NOMO-1 (cell line): ENCODE results near the gene PTBP3.
"Not testable (repeated sequence)": the region's sequence is repeated elsewhere in the genome, so short reads cannot be mapped to it uniquely, and the experiment has no call there.

ENCODE experiments used
- DNase-seq, 2 experiments: peaks; one replicate each; lab custom pipeline; 2025; ENCODE audit not compliant: unreplicated experiment in 2 of 2; lab: John Stamatoyannopoulos, UW

Gene PTBP3

DNA sequence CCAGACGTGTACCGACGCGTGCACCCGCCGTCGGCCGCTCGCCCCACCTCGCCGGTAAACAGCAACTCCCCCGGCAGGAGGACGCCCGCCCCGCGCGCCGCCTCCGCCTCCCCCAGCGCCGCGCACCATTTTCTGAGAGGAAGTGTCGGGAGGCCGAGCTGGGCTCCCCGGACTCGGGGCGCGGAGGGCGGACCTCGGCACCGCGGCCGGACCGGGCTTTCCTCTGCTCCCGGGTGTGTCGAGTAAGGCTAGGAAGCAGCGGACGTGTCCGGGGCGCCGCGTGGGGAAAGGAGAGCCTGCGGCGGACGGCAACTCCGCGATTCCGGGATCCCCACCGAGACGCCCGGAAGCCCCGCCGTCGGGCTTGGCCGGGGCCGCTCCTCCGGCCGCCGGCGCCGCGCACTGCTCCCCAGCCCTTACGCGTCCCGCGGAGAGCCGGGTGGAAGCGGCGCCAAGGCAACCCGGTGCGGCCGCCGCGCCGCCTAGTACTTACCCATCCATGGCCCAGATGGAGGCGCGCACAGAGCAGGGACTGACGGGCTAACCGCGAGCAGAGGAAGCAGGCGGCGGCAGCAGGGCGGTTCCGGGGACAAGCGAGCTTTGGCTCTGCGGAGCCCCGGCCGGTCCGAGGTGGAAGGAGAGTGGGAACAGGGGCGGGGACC is at the start of gene PTBP3:
Gene PTBP3 (minus strand): TSS at position 643 of the 662 bp plus-strand sequence. CDS start 35,754 bp downstream, outside the sequence.
- DNase-seq = peak in 1 of 2 experiments; percentile 88

GRCh38 chr9:112382501-112383364 is 49.3 kb upstream of the PTBP3 start:
- DNase-seq = no peak

DNA sequence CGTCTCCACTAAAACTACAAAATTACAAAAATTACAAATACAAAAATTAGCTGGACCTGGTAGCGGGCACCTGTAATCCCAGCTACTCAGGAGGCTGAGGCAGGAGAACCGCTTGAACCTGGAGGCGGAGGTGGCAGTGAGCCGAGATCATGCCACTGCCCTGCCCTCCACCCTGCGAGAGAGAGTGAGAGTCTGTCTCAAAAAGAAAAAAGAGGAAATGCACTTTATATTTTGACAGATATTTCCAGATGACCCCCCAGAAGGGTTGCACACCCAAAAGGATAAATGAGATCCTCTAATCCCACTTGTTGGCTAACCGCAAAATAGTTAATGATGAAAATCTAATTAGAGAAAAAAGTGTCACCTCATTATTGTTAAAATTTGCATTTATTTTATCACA is 48.6 kb upstream of the PTBP3 start:
- DNase-seq = no peak

GRCh38 chr9:112380825-112381221 is 47.4 kb upstream of the PTBP3 start:
- DNase-seq = no peak

GRCh38 chr9:112380102-112380824 is 46.8 kb upstream of the PTBP3 start, which contains the start of gene HSDL2:
Gene HSDL2, plus strand, starts transcription at chr9:112380108. Its CDS starts 56 bp downstream, at chr9:112380164.
- DNase-seq = peak in 1 of 2 experiments; percentile 49

- peak; percentile 98 to 99 for DNase-seq
Observed at GRCh38 chr9:112379177-112380101, 46.0 kb upstream of the PTBP3 start.

DNA sequence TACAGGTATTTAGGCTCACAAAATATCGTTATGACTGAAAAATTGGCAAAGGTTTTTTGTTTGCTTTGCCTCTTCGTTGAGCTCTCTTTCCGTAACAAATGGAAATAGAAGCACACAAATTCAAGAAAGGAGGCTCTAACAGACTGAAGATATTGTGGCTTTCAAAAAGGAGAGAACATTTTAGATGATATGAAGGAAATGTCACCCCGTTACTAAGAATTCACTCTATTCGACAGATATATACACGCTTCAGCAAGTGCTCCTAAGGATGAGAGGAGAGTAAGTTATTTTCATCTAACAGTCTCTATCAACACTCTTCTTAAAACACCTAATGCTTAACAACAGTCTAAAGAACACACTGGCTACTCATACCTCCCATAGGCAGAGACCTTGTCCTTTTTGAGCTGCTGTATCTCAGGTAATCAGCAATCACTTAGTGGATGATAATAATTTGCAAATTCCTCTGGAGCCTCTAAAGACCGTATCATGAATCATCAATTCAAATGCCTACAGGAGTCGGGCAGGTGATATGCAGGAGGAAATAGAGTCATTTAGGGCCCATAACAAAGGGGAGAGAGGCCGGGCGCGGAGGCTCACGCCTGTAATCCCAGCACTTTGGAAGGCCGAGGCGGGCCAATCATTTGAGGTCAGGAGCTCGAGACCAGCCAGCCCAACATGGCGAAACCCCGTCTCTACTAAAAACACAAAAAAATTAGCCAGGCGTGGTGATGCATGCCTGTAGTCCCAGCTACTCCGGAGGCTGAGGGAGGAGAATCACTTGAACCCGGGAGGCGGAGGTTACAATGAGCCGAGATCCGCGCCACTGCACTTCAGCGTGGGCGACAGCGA is 45.1 kb upstream of the PTBP3 start:
- no peak for DNase-seq

- no peak for DNase-seq
Observed at GRCh38 chr9:112377684-112378327, 44.4 kb upstream of the PTBP3 start.

- no peak for DNase-seq
Observed at GRCh38 chr9:112377087-112377486, 43.7 kb upstream of the PTBP3 start.

DNA sequence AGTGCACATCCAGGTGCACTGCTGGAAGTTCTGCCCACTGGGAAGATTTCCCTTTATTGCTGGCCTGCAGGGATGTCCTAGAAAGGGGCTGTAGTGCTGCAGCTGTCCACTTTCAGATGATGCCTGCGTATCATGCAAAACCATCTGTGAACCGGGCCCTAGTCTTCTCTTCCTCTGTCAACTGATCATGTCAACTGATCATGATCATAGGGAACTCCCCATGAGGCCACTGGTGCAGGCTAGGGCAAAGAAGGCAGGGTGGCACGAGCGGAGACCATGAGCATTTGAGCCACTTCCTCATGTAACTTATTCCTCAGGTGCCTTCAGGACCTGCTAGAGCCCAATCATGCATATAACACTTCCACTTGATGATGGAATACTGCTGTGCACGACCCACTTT is 41.9 kb upstream of the PTBP3 start:
- DNase-seq = no peak

DNA sequence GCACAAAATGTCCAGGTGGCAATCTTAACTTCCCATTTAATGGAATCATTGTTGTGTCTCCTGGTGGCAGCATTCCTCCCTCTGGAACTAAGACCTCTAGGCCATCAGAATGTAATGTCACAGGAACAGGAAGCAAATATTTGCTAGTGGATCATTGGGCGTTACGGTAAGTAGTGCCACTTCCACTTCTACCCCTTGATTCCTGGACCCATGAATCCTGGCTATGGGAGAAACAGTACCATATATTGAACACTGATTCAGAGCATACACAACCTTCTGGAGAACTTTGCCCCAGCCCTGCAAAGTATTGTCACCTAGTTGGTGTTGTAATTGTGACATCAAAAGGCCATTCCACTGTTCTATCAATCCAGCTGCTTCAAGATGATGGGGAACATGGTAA is 40.8 kb upstream of the PTBP3 start:
- not testable (repeated sequence) for DNase-seq

DNA sequence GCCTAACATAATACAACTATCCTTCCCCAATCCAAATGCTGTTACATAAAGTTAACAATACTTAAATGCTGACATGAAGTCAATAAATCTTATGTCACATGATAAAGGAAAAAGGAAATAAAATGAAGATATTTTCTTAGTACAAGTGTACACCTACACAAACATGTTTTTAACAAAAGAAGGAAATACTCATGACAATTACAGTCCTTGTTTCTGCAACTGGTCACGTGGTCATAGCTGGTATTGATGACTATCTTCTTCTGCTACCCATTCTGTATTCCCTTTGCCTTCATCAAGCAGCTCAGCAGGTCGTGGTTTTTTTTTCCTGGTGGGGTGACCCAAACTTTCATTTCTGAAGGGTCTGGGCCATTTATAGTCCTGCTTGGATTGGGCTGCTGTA is 40.2 kb upstream of the PTBP3 start:
- not testable (repeated sequence) for DNase-seq

- no peak for DNase-seq
Observed at GRCh38 chr9:112371060-112371459, 37.6 kb upstream of the PTBP3 start.

GRCh38 chr9:112369817-112370216 is 36.4 kb upstream of the PTBP3 start:
- no peak for DNase-seq

GRCh38 chr9:112367465-112367864 is 34.0 kb upstream of the PTBP3 start:
- no peak for DNase-seq

GRCh38 chr9:112366591-112366990 is 33.2 kb upstream of the PTBP3 start:
- no peak for DNase-seq

DNA sequence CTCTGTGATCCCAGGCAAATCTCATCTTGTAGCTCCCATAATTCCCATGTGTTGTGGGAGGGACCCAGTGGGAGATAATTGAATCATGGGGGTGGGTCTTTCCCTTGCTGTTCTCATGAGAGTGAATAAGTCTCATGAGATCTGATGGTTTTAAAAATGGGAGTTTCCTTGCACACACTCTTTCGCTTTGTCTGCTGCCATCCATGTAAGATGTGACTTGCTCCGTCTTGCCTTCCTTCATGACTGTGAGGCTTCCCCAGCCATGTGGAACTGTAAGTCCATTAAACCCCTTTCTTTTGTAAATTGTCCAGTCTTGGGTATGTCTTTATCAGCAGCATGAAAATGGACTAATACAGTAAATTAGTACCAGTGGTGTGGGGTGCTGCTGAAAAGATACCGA is 31.8 kb upstream of the PTBP3 start:
- not testable (repeated sequence) for DNase-seq

- DNase-seq = no peak
Observed at GRCh38 chr9:112364761-112365160, 31.3 kb upstream of the PTBP3 start.

DNA sequence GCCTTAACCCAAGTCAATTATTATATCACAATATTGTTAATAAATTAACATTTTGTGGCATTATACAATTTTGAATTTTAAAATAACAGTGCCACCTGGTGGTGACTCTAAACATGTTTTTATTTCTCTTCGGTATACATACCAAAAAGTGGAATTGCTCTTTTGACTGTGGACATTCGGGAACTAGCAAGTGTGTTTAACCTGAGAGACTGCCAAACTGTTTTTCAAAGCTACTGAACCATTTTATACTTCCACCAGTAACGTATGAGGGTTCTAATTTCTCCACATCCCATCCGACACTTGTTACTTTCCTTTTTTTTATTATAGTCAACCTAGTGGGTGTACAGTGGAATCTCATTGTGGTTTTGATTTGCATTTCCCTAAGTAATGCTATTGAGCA is 28.2 kb upstream of the PTBP3 start:
- peak; percentile 18 to 68 for DNase-seq
